Peyer's patch (tissue), 4 donors: Measurements from ENCODE around the gene U2AF1L4.

Experiments used
- POLR2A ChIP-seq, 2 donors: fragments of 450-650 bp; IDR thresholded peaks; one replicate each; pipeline ENCODE4 v1.5.1; 2017; ENCODE audit warnings: antibody characterized with exemption in 2 of 2, mild to moderate bottlenecking in 2 of 2, moderate library complexity in 2 of 2
- TF ChIP-seq, protein P1 (sequence below), 6 experiments: fragments of 450-650 bp in 4 of 6; fragments of 200-600 bp in 2 of 6; sonication (generic) in 1 of 6; IDR thresholded peaks; one replicate each; pipeline ENCODE4 v1.5.1; 2017 to 2019; ENCODE audit warnings: antibody characterized with exemption in 6 of 6, mild to moderate bottlenecking in 3 of 6, moderate library complexity in 1 of 6

- TF ChIP-seq, protein P1, sequence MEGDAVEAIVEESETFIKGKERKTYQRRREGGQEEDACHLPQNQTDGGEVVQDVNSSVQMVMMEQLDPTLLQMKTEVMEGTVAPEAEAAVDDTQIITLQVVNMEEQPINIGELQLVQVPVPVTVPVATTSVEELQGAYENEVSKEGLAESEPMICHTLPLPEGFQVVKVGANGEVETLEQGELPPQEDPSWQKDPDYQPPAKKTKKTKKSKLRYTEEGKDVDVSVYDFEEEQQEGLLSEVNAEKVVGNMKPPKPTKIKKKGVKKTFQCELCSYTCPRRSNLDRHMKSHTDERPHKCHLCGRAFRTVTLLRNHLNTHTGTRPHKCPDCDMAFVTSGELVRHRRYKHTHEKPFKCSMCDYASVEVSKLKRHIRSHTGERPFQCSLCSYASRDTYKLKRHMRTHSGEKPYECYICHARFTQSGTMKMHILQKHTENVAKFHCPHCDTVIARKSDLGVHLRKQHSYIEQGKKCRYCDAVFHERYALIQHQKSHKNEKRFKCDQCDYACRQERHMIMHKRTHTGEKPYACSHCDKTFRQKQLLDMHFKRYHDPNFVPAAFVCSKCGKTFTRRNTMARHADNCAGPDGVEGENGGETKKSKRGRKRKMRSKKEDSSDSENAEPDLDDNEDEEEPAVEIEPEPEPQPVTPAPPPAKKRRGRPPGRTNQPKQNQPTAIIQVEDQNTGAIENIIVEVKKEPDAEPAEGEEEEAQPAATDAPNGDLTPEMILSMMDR (IDR thresholded peaks at IDR 0.05), result no peak
- TF ChIP-seq POLR2A (IDR thresholded peaks at IDR 0.05), result no peak
Observed at GRCh38 chr19:35790981-35791813, 46.0 kb upstream of the U2AF1L4 start.
